Measurements from ENCODE around the gene HPX. TPM values are rescaled to one million over a fixed set of nuclear protein-coding genes. Genes with fewer than 3 reads are reported as not detected.

HPX gene
- polyA plus RNA-seq, 2 of the 4 experiments (the other 2 are of a cell fraction), result 0.66 to 0.70 TPM

GRCh38 chr11:6397156-6397555 is 43.6 kb downstream of the HPX start:
- CTCF ChIA-PET, result interaction anchor here (1.7 kb wide), 1 partner anchor 18 kb away, joined by 7 read pairs; no protein-coding TSS in a partner anchor
- WGBS (ENCODE audit: missing lambda C conversion rate), result 13% methylated on average over 1 of the region's 1 CpG
- POLR2A ChIA-PET, result no interaction called here
- Histone ChIP-seq H3K9me3 (no peaks in the 10 kb centered on the region), H3K4me1 (no peaks in the 10 kb centered on the region), H3K4me2 (no peak overlapping the region), H3K27ac (no peak overlapping the region), H3K4me3 (no peak overlapping the region)
- no peak for ATAC-seq
- no peak for TF ChIP-seq CHD4 (IDR thresholded peaks at IDR 0.05; ENCODE audit: borderline replicate concordance)
- no peak for TF ChIP-seq JUN (IDR thresholded peaks at IDR 0.05)
- TF ChIP-seq GATA3 (IDR thresholded peaks at IDR 0.05; ENCODE audit: borderline replicate concordance), result no peak
- no peak for TF ChIP-seq CTCF (IDR thresholded peaks at IDR 0.05)
- no peak for TF ChIP-seq FOXS1 (CRISPR knock-in tag; IDR thresholded peaks at IDR 0.05)
- no peak for TF ChIP-seq NPAS2 (CRISPR knock-in tag; IDR thresholded peaks at IDR 0.05; ENCODE audit: borderline replicate concordance)
- no peak for TF ChIP-seq ELK1 (IDR thresholded peaks at IDR 0.05; ENCODE audit: low read depth, low read length)
- no peak for TF ChIP-seq PHF8 (IDR thresholded peaks at IDR 0.05; ENCODE audit: borderline replicate concordance, low read depth)
- TF ChIP-seq ZFP36 (IDR thresholded peaks at IDR 0.05; ENCODE audit: borderline replicate concordance, partially characterized antibody), result no peak
- no peak for TF ChIP-seq NR3C1 (IDR thresholded peaks at IDR 0.05)
- TF ChIP-seq MYC (IDR thresholded peaks at IDR 0.05; ENCODE audit: borderline replicate concordance, low read length), result no peak
- TF ChIP-seq TFCP2L1 (CRISPR knock-in tag; IDR thresholded peaks at IDR 0.05), result no peak
- no peak for TF ChIP-seq REST (IDR thresholded peaks at IDR 0.05)
- TF ChIP-seq NFE2L2 (conservative IDR thresholded peaks at IDR 0.05; ENCODE audit: low read length), result no peak
- TF ChIP-seq USF2 (IDR thresholded peaks at IDR 0.05), result no peak
- DNase-seq (ENCODE audit: low read depth in 1 of 2, low spot score in 1 of 2), result no peak
- FAIRE-seq, result no peak

- 90% methylated on average over 8 of the region's 16 CpGs for WGBS (ENCODE audit: missing lambda C conversion rate)
- POLR2A ChIA-PET, result no interaction called here
- Histone ChIP-seq H3K27ac (no peak overlapping the region), H3K4me3 (no peak overlapping the region), H3K9me3 (no peaks in the 10 kb centered on the region), H3K4me1 (peaks cover 5% of the 10 kb centered on the region; the same call in 2 of the 3 replicates), H3K4me2 (no peak overlapping the region)
- TF ChIP-seq CBX2 (IDR thresholded peaks at IDR 0.05; ENCODE audit: borderline replicate concordance, low read depth) (no peak), MAZ (IDR thresholded peaks at IDR 0.05; ENCODE audit: borderline replicate concordance, low read depth, low read length) (no peak), BCL3 (IDR thresholded peaks at IDR 0.05) (no peak), NFE2L2 (conservative IDR thresholded peaks at IDR 0.05; ENCODE audit: low read length) (no peak)
- CTCF ChIA-PET, result interaction anchor here (1.0 to 1.7 kb wide), 4 partner anchors 16 to 83 kb away, joined by 3 to 7 read pairs (median 4); no protein-coding TSS in a partner anchor
- no peak for ATAC-seq
- no peak for FAIRE-seq
- no peak for DNase-seq (ENCODE audit: low read depth in 1 of 2, low spot score in 1 of 2)
Measured at GRCh38 chr11:6395470-6396060, 45.2 kb downstream of the HPX start.
